ENCODE data around the gene NID2.

DNA sequence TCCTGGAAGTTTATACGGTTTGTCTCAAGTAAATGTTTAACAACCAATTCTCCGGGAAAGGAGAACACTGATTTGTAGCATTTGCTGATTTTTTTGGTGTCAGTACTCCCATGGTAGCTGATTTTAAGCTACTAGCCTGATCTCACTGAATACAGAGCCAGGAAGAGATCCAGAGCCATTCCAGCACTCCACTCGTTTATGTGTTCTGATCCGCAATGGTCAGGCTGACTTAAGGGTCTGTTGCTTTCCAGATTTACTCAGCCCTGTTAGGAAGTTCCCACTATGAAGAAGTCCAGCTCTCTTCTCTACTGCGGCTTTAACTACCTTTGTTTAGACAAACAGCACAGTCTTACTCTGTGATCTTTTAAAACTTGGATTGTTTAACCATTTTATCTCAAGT, 38.0 kb upstream of the NID2 start:
- TF ChIP-seq ZNF274 (IDR thresholded peaks at IDR 0.05; ENCODE audit: low read depth, low read length) (no peak), YY1 (IDR thresholded peaks at IDR 0.05; ENCODE audit: insufficient read depth, insufficient read length) (no peak)
